ENCODE results near the gene ABLIM2. TPM values are rescaled to one million over a fixed set of nuclear protein-coding genes. Genes with fewer than 3 reads are reported as not detected.

The ABLIM2 gene
- total RNA-seq, 4 donors from 2014 or later = 10.6 to 31.7 (median 20.3) TPM

DNA sequence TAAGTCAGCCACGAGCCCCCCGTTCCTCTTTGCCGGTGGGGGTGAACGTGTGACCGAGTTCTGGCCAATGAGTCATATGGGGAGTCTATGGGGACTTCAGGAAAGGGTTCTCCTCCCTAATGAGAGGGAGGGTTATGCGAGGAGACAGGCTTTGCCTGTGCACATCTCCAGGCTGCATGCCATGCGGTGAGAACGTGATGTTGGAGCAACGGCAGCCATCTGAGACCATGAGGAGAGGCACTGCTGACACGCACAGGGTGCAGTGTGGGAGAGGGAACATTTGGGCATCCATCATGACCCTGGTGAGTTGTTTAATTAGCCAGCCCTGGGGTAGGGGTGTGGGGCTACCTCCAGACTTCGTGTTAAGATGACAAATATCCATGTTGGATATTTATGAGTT is 55.8 kb downstream of the ABLIM2 start:
- TF ChIP-seq, protein P1, sequence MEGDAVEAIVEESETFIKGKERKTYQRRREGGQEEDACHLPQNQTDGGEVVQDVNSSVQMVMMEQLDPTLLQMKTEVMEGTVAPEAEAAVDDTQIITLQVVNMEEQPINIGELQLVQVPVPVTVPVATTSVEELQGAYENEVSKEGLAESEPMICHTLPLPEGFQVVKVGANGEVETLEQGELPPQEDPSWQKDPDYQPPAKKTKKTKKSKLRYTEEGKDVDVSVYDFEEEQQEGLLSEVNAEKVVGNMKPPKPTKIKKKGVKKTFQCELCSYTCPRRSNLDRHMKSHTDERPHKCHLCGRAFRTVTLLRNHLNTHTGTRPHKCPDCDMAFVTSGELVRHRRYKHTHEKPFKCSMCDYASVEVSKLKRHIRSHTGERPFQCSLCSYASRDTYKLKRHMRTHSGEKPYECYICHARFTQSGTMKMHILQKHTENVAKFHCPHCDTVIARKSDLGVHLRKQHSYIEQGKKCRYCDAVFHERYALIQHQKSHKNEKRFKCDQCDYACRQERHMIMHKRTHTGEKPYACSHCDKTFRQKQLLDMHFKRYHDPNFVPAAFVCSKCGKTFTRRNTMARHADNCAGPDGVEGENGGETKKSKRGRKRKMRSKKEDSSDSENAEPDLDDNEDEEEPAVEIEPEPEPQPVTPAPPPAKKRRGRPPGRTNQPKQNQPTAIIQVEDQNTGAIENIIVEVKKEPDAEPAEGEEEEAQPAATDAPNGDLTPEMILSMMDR (IDR thresholded peaks at IDR 0.05) = no peak
- TF ChIP-seq POLR2A (IDR thresholded peaks at IDR 0.05) = no peak
- WGBS, 2 donors = 87 to 90% methylated on average over 11 of the region's 11 CpGs
- H3K4me3 ChIP-seq (ENCODE audit: low read depth, poor library complexity, severe bottlenecking) = no peak overlapping the region
- intact Hi-C loops (cut with DNase I; ENCODE audit: low total_unique reads) = no loop called here
- no peak for DNase-seq (ENCODE audit: low spot score in 2 of 2)

DNA sequence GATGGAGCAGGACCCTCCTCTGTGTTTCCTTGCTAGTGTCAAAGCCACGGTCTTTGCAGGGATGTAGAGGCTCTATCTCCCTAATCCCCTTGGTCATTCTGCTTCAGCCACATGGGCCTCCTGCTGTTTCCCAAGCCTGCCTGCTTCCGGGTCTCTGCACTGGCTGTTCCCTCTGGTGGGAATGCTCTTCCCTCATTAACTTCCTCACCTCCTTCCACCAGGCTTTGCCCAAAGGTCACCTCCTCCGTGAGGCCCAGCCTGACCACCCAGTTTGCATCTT is 56.6 kb downstream of the ABLIM2 start:
- no peak for DNase-seq (ENCODE audit: low spot score in 2 of 2)
- 71 to 73% methylated on average over 3 of the region's 3 CpGs for WGBS, 2 donors
- no peak for TF ChIP-seq POLR2A (IDR thresholded peaks at IDR 0.05)
- TF ChIP-seq, protein P1 (IDR thresholded peaks at IDR 0.05) = no peak
- intact Hi-C loops (cut with DNase I; ENCODE audit: low total_unique reads) = no loop called here
- H3K4me3 ChIP-seq (ENCODE audit: low read depth, poor library complexity, severe bottlenecking) = no peak overlapping the region

DNA sequence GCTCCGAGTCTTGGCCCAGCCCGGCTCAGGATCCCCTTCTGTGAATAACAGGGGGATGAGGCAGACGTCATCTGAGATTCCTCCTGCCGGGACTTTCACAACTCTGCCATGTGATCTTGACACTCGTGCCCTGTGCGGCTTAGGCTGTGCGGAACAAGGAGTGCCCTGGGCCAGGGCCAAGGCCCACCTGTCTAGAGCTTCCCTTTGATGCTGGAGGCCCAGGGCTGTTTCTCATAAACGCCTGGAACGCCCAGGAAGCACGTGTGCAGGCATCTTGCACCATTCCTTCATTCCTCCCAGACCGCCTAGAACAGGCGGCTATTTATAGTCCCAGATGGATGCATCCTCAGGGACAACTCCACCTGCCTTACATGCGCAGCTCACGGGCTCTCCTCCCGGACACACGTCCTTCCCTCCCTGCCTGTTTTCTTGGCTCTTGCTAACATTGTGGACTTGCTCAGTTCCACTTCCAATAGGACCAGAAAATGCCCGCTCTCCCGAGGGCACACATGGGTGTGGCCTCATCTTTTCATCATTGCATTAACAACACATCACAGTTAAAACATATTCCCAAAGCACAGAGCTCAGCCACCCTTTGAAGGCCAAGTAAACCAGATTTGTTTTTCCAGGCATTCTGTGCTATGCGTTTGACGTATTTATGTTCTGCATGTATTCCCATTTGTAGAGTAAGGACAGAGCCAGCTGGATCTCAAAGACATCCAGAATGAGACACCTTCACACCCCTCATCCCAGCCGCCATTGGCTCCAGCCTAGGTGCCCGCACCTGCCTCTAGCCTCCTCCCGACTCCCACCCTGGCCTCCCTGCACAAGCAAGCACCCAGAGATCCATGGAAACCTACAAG is 57.2 kb downstream of the ABLIM2 start:
- H3K4me3 ChIP-seq (ENCODE audit: low read depth, poor library complexity, severe bottlenecking) = no peak overlapping the region
- intact Hi-C loops (cut with DNase I; ENCODE audit: low total_unique reads) = no loop called here
- WGBS, 2 donors = 28 to 30% methylated on average over 23 of the region's 23 CpGs
- peak; percentile 88 to 93 for DNase-seq (ENCODE audit: low spot score in 2 of 2)
- TF ChIP-seq POLR2A (IDR thresholded peaks at IDR 0.05) = no peak
- TF ChIP-seq, protein P1 (IDR thresholded peaks at IDR 0.05) = no peak

DNA sequence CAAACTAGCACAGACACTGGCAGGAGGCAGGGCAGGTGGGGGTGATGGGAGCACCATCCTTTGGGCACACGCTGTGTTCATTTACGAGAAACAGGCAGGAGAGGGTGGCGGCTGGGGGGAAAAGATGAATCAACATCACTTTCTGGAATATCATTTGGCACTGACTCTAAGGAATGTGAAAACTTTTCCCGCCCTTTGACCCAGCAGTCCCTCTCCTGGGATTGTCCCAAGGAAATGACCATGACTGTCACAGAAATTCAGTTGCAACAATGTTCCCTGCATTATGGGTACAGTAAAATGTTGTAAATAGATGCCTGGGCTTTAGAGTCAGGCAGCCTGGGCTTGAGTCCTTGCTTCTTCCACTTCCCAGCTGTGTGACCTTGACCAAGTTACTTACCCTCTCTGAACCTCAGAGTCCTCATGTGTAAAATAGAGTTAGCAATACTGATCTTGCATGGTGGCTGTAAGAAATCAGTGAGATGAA is 58.6 kb downstream of the ABLIM2 start:
- TF ChIP-seq POLR2A (IDR thresholded peaks at IDR 0.05) = no peak
- TF ChIP-seq, protein P1 (IDR thresholded peaks at IDR 0.05) = no peak
- intact Hi-C loops (cut with DNase I; ENCODE audit: low total_unique reads) = no loop called here
- no peak overlapping the region for H3K4me3 ChIP-seq (ENCODE audit: low read depth, poor library complexity, severe bottlenecking)
- WGBS, 2 donors = 48 to 53% methylated on average over 4 of the region's 4 CpGs
- peak in 1 of 2 donors; percentile 49 for DNase-seq (ENCODE audit: low spot score in 2 of 2)

DNA sequence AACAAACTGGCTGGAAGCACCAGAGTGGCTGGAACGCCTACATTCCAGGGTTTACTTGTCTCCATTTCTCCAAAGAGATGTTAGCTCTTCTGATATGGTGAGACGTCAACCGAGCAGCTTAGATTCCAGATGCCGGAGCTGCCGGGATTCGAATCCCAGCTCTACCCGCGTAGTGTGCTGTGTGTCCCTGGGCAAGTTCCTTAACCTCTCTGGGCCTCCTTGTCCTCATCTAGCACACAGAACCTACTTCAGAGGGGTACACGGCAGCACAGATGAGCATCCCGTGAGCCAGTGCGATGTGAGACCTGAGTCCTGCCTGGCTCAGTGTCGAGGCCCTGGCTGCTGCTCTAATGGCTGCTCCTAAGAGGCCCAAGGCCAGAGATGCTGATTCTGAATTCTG is 60.1 kb downstream of the ABLIM2 start:
- H3K4me3 ChIP-seq (ENCODE audit: low read depth, poor library complexity, severe bottlenecking) = no peak overlapping the region
- DNase-seq (ENCODE audit: low spot score in 2 of 2) = no peak
- WGBS, 2 donors = 91 to 96% methylated on average over 12 of the region's 12 CpGs

More for the DNA sequence above, 60.1 kb downstream of the ABLIM2 start:
- TF ChIP-seq, protein P1 (IDR thresholded peaks at IDR 0.05) = no peak
- no peak for TF ChIP-seq POLR2A (IDR thresholded peaks at IDR 0.05)
- intact Hi-C loops (cut with DNase I; ENCODE audit: low total_unique reads) = no loop called here

All from lower leg skin (tissue), 4 donors.